Vagina (tissue), 2 donors: ENCODE measurements around the gene IGFBP2. TPM values are rescaled to one million over a fixed set of nuclear protein-coding genes. Genes with fewer than 3 reads are reported as not detected.

Experiments used
- DNase-seq, 2 donors: peaks; one replicate each; pipeline ENCODE4 v3.0.0-alpha.2; 2017; ENCODE audit errors: extremely low spot score in 2 of 2
- H3K27ac ChIP-seq: fragments of 200-600 bp; sonication (generic); one replicate; pipeline ENCODE4 v1.5.1; 2019
- H3K27me3 ChIP-seq: fragments of 200-600 bp; sonication (generic); one replicate; pipeline ENCODE4 v1.5.1; 2019
- H3K36me3 ChIP-seq, 2 donors: fragments of 200-600 bp; sonication (generic); one replicate each; pipeline ENCODE4 v1.5.1; 2017 to 2019
- H3K4me1 ChIP-seq: fragments of 200-600 bp; sonication (generic); one replicate; pipeline ENCODE4 v1.5.1; 2019
- H3K4me3 ChIP-seq, 2 donors: fragments of 200-600 bp; sonication (generic); 1 replicate in 1 of 2; 2 replicates in 1 of 2; pipeline ENCODE4 v1.5.1; 2016 to 2019
- H3K9me3 ChIP-seq: fragments of 200-600 bp; sonication (generic); one replicate; pipeline ENCODE4 v1.5.1; 2019
- POLR2A ChIP-seq, 2 donors: fragments of 450-650 bp; IDR thresholded peaks; one replicate each; pipeline ENCODE4 v1.6.1; 2017; ENCODE audit warnings: antibody characterized with exemption in 2 of 2, mild to moderate bottlenecking in 2 of 2, moderate library complexity in 2 of 2
- POLR2AphosphoS5 ChIP-seq, 2 donors: sonication (generic); formaldehyde crosslinking; IDR thresholded peaks; one replicate each; pipeline ENCODE4 v1.9.0; 2017; ENCODE audit warnings: antibody characterized with exemption in 2 of 2, mild to moderate bottlenecking in 2 of 2, low read depth in 1 of 2; ENCODE audit not compliant: insufficient read depth in 1 of 2
- intact Hi-C: fragments of 100-400 bp; cut with DNase I; formaldehyde crosslinking; loops from one replicate; pipeline ENCODE4 v1.15.1; 2023
- total RNA-seq: library from RNA; depleted of rRNA; stranded (reverse); fragments of >200 nt; gene quantifications from one replicate; pipeline ENCODE4 v1.2.3, GENCODE V29; 2016
- TF ChIP-seq, protein P1 (sequence below), 3 experiments: fragments of 450-650 bp in 2 of 3; fragments of 200-600 bp in 1 of 3; sonication (generic) in 1 of 3; IDR thresholded peaks; one replicate each; pipeline ENCODE4 v1.5.1; 2017 to 2019; ENCODE audit warnings: antibody characterized with exemption in 3 of 3, mild to moderate bottlenecking in 2 of 3, moderate library complexity in 2 of 3

IGFBP2 gene
- total RNA-seq, 1 donor from 2014 or later: 82.7 TPM

DNA sequence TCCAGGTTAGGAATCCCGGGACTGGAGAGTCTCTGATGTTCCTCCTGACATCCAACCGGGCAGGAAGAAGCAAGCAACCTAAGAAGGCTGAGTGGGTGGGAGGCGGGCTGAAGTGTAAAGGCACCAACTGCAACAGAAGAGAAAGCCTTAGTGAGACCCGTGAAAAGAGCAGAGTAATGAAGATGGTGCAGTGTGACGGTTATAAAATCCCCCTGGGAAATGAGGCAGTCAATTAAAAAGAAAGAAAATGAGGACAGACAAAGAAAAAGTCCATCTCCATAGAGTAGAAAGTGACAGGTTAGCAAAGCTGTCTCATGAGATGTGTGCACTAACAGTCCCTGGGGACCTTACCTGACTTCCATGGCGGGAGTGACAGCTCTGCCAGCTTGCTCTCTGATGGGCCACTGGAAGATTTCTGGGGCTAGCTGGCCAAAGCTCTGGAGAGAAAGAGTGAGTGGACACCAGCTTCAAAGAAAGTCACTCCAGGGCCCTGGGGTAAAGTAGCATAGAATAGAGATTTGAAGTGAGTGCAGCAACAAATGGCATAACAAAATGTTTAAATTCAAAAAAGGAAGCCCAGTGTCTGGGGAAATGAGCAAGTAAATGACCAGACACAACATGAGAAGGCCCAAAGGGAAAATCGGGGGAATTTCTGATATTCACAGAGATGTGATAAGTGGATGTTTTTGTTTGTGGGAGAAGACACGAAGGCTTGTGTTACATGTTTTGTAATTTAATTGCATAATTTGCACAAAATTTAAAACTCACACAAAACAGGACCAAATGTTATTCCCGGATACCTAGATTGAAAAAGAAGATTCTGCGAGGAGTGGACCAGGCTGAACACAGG is 44.1 kb upstream of the IGFBP2 start:
- H3K4me1 ChIP-seq: peaks cover 19% of the 10 kb centered on the region
- H3K4me3 ChIP-seq: no peak overlapping the region
- TF ChIP-seq POLR2A (IDR thresholded peaks at IDR 0.05) (no peak), POLR2AphosphoS5 (IDR thresholded peaks at IDR 0.05; ENCODE audit: insufficient read depth in 1 of 2, low read depth in 1 of 2) (no peak)
- TF ChIP-seq, protein P1, sequence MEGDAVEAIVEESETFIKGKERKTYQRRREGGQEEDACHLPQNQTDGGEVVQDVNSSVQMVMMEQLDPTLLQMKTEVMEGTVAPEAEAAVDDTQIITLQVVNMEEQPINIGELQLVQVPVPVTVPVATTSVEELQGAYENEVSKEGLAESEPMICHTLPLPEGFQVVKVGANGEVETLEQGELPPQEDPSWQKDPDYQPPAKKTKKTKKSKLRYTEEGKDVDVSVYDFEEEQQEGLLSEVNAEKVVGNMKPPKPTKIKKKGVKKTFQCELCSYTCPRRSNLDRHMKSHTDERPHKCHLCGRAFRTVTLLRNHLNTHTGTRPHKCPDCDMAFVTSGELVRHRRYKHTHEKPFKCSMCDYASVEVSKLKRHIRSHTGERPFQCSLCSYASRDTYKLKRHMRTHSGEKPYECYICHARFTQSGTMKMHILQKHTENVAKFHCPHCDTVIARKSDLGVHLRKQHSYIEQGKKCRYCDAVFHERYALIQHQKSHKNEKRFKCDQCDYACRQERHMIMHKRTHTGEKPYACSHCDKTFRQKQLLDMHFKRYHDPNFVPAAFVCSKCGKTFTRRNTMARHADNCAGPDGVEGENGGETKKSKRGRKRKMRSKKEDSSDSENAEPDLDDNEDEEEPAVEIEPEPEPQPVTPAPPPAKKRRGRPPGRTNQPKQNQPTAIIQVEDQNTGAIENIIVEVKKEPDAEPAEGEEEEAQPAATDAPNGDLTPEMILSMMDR (IDR thresholded peaks at IDR 0.05): no peak
- no peaks in the 10 kb centered on the region for H3K27me3 ChIP-seq
- intact Hi-C loops: no loop called here
- H3K9me3 ChIP-seq: no peaks in the 10 kb centered on the region
- no peak for DNase-seq
- H3K36me3 ChIP-seq: no peaks in the 10 kb centered on the region
- peak overlapping the region; percentile 72 for H3K27ac ChIP-seq

DNA sequence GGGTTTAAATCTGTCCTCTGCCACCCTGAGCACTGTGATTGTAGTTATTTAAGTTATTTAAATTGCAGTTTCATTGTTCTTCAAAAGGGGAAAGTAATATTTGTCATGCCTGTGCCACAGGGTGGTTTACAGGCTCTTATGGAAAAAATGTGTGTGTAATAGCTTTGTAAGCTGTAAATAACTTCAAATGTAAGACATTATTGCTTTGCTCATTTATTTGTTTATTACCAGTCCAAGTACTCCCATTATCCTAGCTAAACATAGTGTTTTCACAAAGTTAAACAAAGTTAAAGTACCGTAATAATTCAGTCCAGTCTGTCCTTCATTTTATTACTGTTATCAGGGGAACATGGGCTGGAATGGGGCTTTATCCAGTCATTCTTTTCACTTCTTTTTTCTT is 43.4 kb upstream of the IGFBP2 start:
- intact Hi-C loops: no loop called here

DNA sequence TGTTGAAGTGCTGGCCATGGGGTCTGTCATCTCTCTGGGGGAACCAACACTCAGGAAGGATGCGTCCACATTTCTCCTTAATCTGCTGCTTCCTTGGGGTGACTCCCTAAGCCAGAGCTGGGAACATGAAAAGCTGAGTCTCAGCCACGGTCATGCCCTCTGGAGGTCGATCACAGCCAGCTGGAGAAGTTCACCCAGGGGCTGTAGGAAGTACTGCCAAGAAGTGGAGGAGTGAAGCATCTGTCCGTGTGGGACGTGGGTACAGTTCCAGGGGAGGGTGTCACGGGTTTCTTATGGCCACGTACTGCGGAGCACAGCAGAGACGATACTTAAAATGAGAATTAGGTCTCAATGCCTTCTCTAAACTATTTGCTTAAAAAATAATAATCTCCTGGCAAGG is 42.4 kb upstream of the IGFBP2 start:
- H3K9me3 ChIP-seq: no peaks in the 10 kb centered on the region
- DNase-seq: peak in 1 of 2 donors; percentile 92
- TF ChIP-seq, protein P1 (IDR thresholded peaks at IDR 0.05): peak in 1 of 3 experiments; percentile 12
- TF ChIP-seq POLR2AphosphoS5 (IDR thresholded peaks at IDR 0.05; ENCODE audit: insufficient read depth in 1 of 2, low read depth in 1 of 2) (peak; percentile 23 to 58), POLR2A (IDR thresholded peaks at IDR 0.05) (no peak)
- H3K4me3 ChIP-seq: no peak overlapping the region
- intact Hi-C loops: no loop called here
- no peaks in the 10 kb centered on the region for H3K27me3 ChIP-seq
- H3K36me3 ChIP-seq: no peaks in the 10 kb centered on the region
- peaks cover 21% of the 10 kb centered on the region for H3K4me1 ChIP-seq
- peak overlapping the region; percentile 72 for H3K27ac ChIP-seq

More for the DNA sequence above, 43.4 kb upstream of the IGFBP2 start:
- H3K9me3 ChIP-seq: no peaks in the 10 kb centered on the region
- TF ChIP-seq, protein P1 (IDR thresholded peaks at IDR 0.05): no peak
- peak in 1 of 2 donors; percentile 18 for TF ChIP-seq POLR2AphosphoS5 (IDR thresholded peaks at IDR 0.05; ENCODE audit: insufficient read depth in 1 of 2, low read depth in 1 of 2)
- peak overlapping the region; percentile 72 for H3K27ac ChIP-seq
- H3K4me1 ChIP-seq: peaks cover 19% of the 10 kb centered on the region
- no peaks in the 10 kb centered on the region for H3K36me3 ChIP-seq
- H3K27me3 ChIP-seq: no peaks in the 10 kb centered on the region
- no peak for DNase-seq
- H3K4me3 ChIP-seq: no peak overlapping the region

DNA sequence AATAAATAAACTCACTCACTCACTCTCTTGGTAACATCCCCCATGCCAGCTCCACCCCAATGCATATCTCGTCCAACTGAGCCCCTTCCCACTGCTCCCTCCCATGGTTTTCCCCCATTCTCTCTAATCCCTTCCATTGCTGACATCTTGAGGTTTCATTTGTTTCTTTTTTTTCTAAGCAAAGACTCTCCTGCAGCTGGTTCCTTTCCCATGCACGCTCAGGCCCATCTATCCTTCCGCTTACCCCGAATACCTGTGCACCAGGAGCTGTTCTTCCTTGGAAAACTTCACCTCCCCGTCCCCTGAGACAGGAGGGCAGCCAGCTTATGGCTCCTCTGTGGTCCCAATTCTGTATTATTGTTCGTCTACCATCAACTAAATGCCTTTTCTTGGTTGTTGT is 41.7 kb upstream of the IGFBP2 start:
- H3K36me3 ChIP-seq: no peaks in the 10 kb centered on the region
- H3K27me3 ChIP-seq: no peaks in the 10 kb centered on the region
- H3K9me3 ChIP-seq: no peaks in the 10 kb centered on the region
- peak overlapping the region; percentile 72 for H3K27ac ChIP-seq
- no peak overlapping the region for H3K4me3 ChIP-seq
- intact Hi-C loops: no loop called here
- H3K4me1 ChIP-seq: peaks cover 28% of the 10 kb centered on the region
- DNase-seq: no peak
- TF ChIP-seq, protein P1 (IDR thresholded peaks at IDR 0.05): no peak
- TF ChIP-seq POLR2AphosphoS5 (IDR thresholded peaks at IDR 0.05; ENCODE audit: insufficient read depth in 1 of 2, low read depth in 1 of 2) (no peak), POLR2A (IDR thresholded peaks at IDR 0.05) (no peak)

DNA sequence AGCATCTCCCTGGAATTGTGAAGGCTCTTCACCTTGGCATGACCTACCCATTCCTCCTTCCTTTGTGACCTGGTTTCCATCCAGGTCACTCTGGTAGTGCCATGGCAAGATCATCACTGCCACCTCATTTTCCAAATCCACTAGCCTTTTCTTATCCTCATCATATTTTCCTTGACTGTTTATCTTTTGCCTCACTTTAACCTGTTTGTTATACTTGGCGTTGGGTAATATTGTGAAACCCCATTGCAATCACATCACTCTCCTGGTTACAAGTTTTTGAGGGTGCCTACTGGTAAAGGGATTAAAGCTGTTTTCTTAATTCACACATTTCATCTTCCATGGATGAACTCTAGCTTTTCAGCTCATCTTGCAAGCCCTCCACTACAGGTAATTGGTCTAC is 39.1 kb upstream of the IGFBP2 start:
- no peak overlapping the region for H3K27ac ChIP-seq
- intact Hi-C loops: no loop called here

More for the DNA sequence above, 39.1 kb upstream of the IGFBP2 start:
- Histone ChIP-seq H3K27me3 (no peaks in the 10 kb centered on the region), H3K4me3 (no peak overlapping the region), H3K36me3 (no peaks in the 10 kb centered on the region), H3K4me1 (peaks cover 42% of the 10 kb centered on the region), H3K9me3 (no peaks in the 10 kb centered on the region)
- DNase-seq: no peak
- TF ChIP-seq, protein P1 (IDR thresholded peaks at IDR 0.05): no peak
- TF ChIP-seq POLR2A (IDR thresholded peaks at IDR 0.05) (no peak), POLR2AphosphoS5 (IDR thresholded peaks at IDR 0.05; ENCODE audit: insufficient read depth in 1 of 2, low read depth in 1 of 2) (no peak)
